ENCODE results near the gene LRRC8E. TPM values are rescaled to one million over a fixed set of nuclear protein-coding genes. Genes with fewer than 3 reads are reported as not detected.

The LRRC8E gene
- total and polyA plus RNA-seq, 2 experiments from 2014 or later, result 3.3 to 4.5 TPM

DNA sequence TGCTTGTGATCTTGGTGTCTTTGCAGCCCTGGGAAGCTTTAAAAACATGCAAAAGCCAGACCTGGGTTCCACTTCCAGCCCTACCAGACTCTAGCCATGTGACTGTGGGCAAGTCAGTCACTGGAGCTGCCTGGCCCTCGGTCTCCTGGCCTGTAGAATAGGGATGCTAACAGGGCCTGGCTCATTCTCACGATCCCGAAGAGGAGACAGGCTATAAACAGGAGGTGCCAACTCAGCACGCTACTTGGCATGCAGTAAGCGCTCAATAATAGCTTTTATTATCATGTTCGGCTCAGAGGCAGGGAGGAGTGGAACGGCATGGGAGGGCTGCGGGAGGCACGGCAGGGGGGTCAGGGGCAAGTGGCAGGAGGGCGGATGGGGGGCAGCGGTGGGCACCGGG lies 35.9 kb downstream of the LRRC8E start:
- Histone ChIP-seq H3K27ac (no peak overlapping the region), H4K20me1 (ENCODE audit: insufficient read depth, poor library complexity, severe bottlenecking) (no peaks in the 10 kb centered on the region), H2AFZ (no peak overlapping the region), H3K9me2 (replicated peaks; ENCODE audit: insufficient read depth) (no peaks in the 10 kb centered on the region), H3K36me3 (replicated peaks; ENCODE audit: insufficient read depth, low read depth) (no peaks in the 10 kb centered on the region), H3K9me3 (ENCODE audit: low read depth) (no peaks in the 10 kb centered on the region), H3K79me2 (no peaks in the 10 kb centered on the region), H3K4me3 (no peak overlapping the region), H3K4me2 (no peak overlapping the region), H3K27me3 (no peaks in the 10 kb centered on the region), H3K4me1 (ENCODE audit: insufficient read depth) (peaks cover 30% of the 10 kb centered on the region)
- 91% methylated on average over 7 of the region's 12 CpGs for WGBS (ENCODE audit: low lambda C conversion rate, missing lambda C conversion rate)
- TF ChIP-seq, protein P1, sequence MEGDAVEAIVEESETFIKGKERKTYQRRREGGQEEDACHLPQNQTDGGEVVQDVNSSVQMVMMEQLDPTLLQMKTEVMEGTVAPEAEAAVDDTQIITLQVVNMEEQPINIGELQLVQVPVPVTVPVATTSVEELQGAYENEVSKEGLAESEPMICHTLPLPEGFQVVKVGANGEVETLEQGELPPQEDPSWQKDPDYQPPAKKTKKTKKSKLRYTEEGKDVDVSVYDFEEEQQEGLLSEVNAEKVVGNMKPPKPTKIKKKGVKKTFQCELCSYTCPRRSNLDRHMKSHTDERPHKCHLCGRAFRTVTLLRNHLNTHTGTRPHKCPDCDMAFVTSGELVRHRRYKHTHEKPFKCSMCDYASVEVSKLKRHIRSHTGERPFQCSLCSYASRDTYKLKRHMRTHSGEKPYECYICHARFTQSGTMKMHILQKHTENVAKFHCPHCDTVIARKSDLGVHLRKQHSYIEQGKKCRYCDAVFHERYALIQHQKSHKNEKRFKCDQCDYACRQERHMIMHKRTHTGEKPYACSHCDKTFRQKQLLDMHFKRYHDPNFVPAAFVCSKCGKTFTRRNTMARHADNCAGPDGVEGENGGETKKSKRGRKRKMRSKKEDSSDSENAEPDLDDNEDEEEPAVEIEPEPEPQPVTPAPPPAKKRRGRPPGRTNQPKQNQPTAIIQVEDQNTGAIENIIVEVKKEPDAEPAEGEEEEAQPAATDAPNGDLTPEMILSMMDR (IDR thresholded peaks at IDR 0.05; ENCODE audit: poor library complexity), result no peak
- no peak for TF ChIP-seq EZH2 (IDR thresholded peaks at IDR 0.05; ENCODE audit: borderline replicate concordance)
- no peak for DNase-seq (ENCODE audit: low spot score)

DNA sequence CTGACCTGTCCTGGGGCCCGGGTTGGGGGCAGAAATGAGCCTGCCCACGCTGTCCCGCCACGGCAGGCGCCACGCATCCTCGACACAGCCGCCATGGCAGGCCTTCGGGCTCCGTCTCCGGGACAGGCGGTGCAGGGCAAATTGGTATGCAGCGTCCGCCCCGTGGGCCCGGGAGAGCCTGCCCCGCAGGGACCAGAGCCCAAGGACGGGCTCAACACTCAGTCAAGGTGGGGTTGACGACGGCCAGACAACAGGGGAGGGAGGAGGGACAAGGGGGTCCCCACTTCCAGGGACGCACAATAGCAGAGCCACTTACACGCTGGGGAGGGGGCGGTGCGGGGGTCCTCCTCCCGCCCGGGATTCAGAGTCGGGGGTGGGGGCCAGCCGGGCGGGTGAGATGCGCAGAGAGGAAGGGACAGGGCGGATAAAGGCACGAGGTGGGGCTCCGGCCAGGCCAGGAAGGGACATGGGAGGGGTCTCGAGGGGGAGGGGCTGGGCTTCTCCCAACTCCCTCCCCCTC lies 36.4 kb downstream of the LRRC8E start:
- H3K79me2 ChIP-seq, result no peaks in the 10 kb centered on the region
- H3K27me3 ChIP-seq, result no peaks in the 10 kb centered on the region
- peak overlapping the region; percentile 98 for H3K4me2 ChIP-seq
- no peak overlapping the region for H3K27ac ChIP-seq
- H3K9me2 ChIP-seq (replicated peaks; ENCODE audit: insufficient read depth), result no peaks in the 10 kb centered on the region
- H3K9me3 ChIP-seq (ENCODE audit: low read depth), result no peaks in the 10 kb centered on the region
- DNase-seq (ENCODE audit: low spot score), result no peak
- H3K4me1 ChIP-seq (ENCODE audit: insufficient read depth), result peaks cover 34% of the 10 kb centered on the region
- H3K36me3 ChIP-seq (replicated peaks; ENCODE audit: insufficient read depth, low read depth), result no peaks in the 10 kb centered on the region
- no peak overlapping the region for H3K4me3 ChIP-seq
- no peaks in the 10 kb centered on the region for H4K20me1 ChIP-seq (ENCODE audit: insufficient read depth, poor library complexity, severe bottlenecking)
- 78% methylated on average over 15 of the region's 34 CpGs for WGBS (ENCODE audit: low lambda C conversion rate, missing lambda C conversion rate)
- H2AFZ ChIP-seq, result no peak overlapping the region
- TF ChIP-seq, protein P1 (IDR thresholded peaks at IDR 0.05; ENCODE audit: poor library complexity), result no peak
- no peak for TF ChIP-seq EZH2 (IDR thresholded peaks at IDR 0.05; ENCODE audit: borderline replicate concordance)
- no peak for TF ChIP-seq EZH2phosphoT487 (IDR thresholded peaks at IDR 0.05; ENCODE audit: low read depth, severe bottlenecking, unreplicated experiment)

- no peak for TF ChIP-seq EZH2phosphoT487 (IDR thresholded peaks at IDR 0.05; ENCODE audit: low read depth, severe bottlenecking, unreplicated experiment)
- TF ChIP-seq, protein P1 (IDR thresholded peaks at IDR 0.05; ENCODE audit: poor library complexity), result peak; percentile 87
- peak overlapping the region; percentile 20 for H2AFZ ChIP-seq
- H4K20me1 ChIP-seq (ENCODE audit: insufficient read depth, poor library complexity, severe bottlenecking), result no peaks in the 10 kb centered on the region
- peak overlapping the region; percentile 49 for H3K4me3 ChIP-seq
- H3K27ac ChIP-seq, result no peak overlapping the region
- no peaks in the 10 kb centered on the region for H3K27me3 ChIP-seq
- H3K9me3 ChIP-seq (ENCODE audit: low read depth), result no peaks in the 10 kb centered on the region
- no peaks in the 10 kb centered on the region for H3K79me2 ChIP-seq
- under 1% methylated on average over 35 of the region's 98 CpGs for WGBS (ENCODE audit: low lambda C conversion rate, missing lambda C conversion rate)
- DNase-seq (ENCODE audit: low spot score), result peak; percentile 94
- H3K4me1 ChIP-seq (ENCODE audit: insufficient read depth), result peaks cover 35% of the 10 kb centered on the region
- H3K9me2 ChIP-seq (replicated peaks; ENCODE audit: insufficient read depth), result no peaks in the 10 kb centered on the region
- peak overlapping the region; percentile 98 for H3K4me2 ChIP-seq
- no peaks in the 10 kb centered on the region for H3K36me3 ChIP-seq (replicated peaks; ENCODE audit: insufficient read depth, low read depth)
Observed at GRCh38 chr19:7925171-7925851, 37.0 kb downstream of the LRRC8E start.
